Keratinocyte (primary cell): ENCODE results near the gene KIF3C. TPM values are rescaled to one million over a fixed set of nuclear protein-coding genes. Genes with fewer than 3 reads are reported as not detected.

Source experiments
- DNase-seq: peaks from one replicate; pipeline ENCODE4 v3.0.0-alpha.2; 2011; ENCODE audit warnings: low read depth, missing footprints, low spot score
- FAIRE-seq: peaks from 2 replicates; lab custom pipeline; 2011; peaks lifted over from hg19 to GRCh38; lab: Jason Lieb, UNC
- H2AFZ ChIP-seq: 2 replicates; pipeline ENCODE4 v1.6.0; 2012; ENCODE audit warnings: low read length, control low read depth, inconsistent platforms; ENCODE audit not compliant: control insufficient read depth
- H3K27ac ChIP-seq: 2 replicates; pipeline ENCODE4 v1.5.1; 2011; ENCODE audit warnings: low read length; ENCODE audit not compliant: control insufficient read depth, insufficient read depth
- H3K27me3 ChIP-seq: 3 replicates; pipeline ENCODE4 v1.6.0; 2011; ENCODE audit warnings: low read length; ENCODE audit not compliant: control insufficient read depth, insufficient read depth; ENCODE audit errors: extremely low read depth
- H3K36me3 ChIP-seq, 2 experiments: 2 replicates in 1 of 2; 3 replicates in 1 of 2; pipeline ENCODE4 v1.5.1; 2011; ENCODE audit warnings: low read length in 2 of 2, mild to moderate bottlenecking in 1 of 2; ENCODE audit not compliant: control insufficient read depth in 2 of 2, insufficient read depth in 2 of 2; ENCODE audit errors: extremely low read depth in 1 of 2
- H3K4me1 ChIP-seq: 3 replicates; pipeline ENCODE4 v1.5.1; 2011; ENCODE audit warnings: low read length; ENCODE audit not compliant: control insufficient read depth, insufficient read depth; ENCODE audit errors: extremely low read depth
- H3K4me2 ChIP-seq: 3 replicates; pipeline ENCODE4 v1.6.0; 2011; ENCODE audit warnings: low read depth, low read length; ENCODE audit not compliant: control insufficient read depth, insufficient read depth; ENCODE audit errors: extremely low read depth
- H3K4me3 ChIP-seq, 3 experiments: fragments of 200-600 bp in 1 of 3; sonication (generic) in 1 of 3; 2 replicates in 2 of 3; 3 replicates in 1 of 3; pipeline ENCODE4 v1.5.1; 2011 to 2016; ENCODE audit warnings: low read length in 3 of 3, mild to moderate bottlenecking in 3 of 3, control low read depth in 2 of 3, inconsistent platforms in 1 of 3, low read depth in 1 of 3, mixed read lengths in 1 of 3, mixed run types in 1 of 3, moderate library complexity in 1 of 3; ENCODE audit not compliant: control insufficient read depth in 2 of 3, insufficient read depth in 2 of 3; ENCODE audit errors: extremely low read depth in 1 of 3
- H3K79me2 ChIP-seq: 2 replicates; pipeline ENCODE4 v1.6.0; 2012; ENCODE audit warnings: low read length; ENCODE audit not compliant: control insufficient read depth, insufficient read depth
- H3K9ac ChIP-seq: 3 replicates; pipeline ENCODE4 v1.6.0; 2011; ENCODE audit warnings: low read length; ENCODE audit not compliant: control insufficient read depth, insufficient read depth; ENCODE audit errors: extremely low read depth
- H3K9me1 ChIP-seq: 3 replicates; pipeline ENCODE4 v1.6.0; 2011; ENCODE audit warnings: low read length; ENCODE audit not compliant: control insufficient read depth, insufficient read depth; ENCODE audit errors: extremely low read depth
- H3K9me3 ChIP-seq: 2 replicates; pipeline ENCODE4 v1.5.1; 2012; ENCODE audit warnings: low read depth, low read length; ENCODE audit not compliant: control insufficient read depth
- H4K20me1 ChIP-seq: 3 replicates; pipeline ENCODE4 v1.6.0; 2011; ENCODE audit warnings: low read length; ENCODE audit not compliant: control insufficient read depth, insufficient read depth; ENCODE audit errors: extremely low read depth
- EZH2 ChIP-seq: IDR thresholded peaks from one replicate; pipeline ENCODE4 v1.6.1; 2012; ENCODE audit warnings: inconsistent platforms, mild to moderate bottlenecking, low read length, moderate library complexity
- dilution Hi-C: fragments of 300-500 bp; cut with MboI; formaldehyde crosslinking; loops from one replicate; pipeline ENCODE4 v1.7.0; 2020; ENCODE audit warnings: low sequenced_read_pairs; ENCODE audit not compliant: extremely low pct_ligation_motif_present
- polyA plus RNA-seq, 5 experiments: library from polyadenylated mRNA; depleted of rRNA in 3 of 5; stranded (reverse) in 3 of 5; stranded (forward) in 1 of 5; unstranded in 1 of 5; fragments of >200 nt; gene quantifications; 1 replicate in 1 of 5; 2 replicates in 3 of 5; 3 replicates in 1 of 5; pipeline versions ENCODE4 v1.2.1 to v1.2.3, GENCODE V29; 2011 to 2012; ENCODE audit warnings: missing spikeins in 2 of 5, low read depth in 1 of 5, low replicate concordance in 1 of 5
- TF ChIP-seq, protein P1 (sequence below), 3 experiments: IDR thresholded peaks in 1 of 3; conservative IDR thresholded peaks in 1 of 3; optimal IDR thresholded peaks in 1 of 3; 2 replicates in 2 of 3; 3 replicates in 1 of 3; pipeline versions ENCODE3 to v1.5.1; 2011; ENCODE audit warnings: low read length in 3 of 3, mild to moderate bottlenecking in 3 of 3, moderate library complexity in 2 of 3, control low read depth in 1 of 3, inconsistent platforms in 1 of 3; ENCODE audit not compliant: insufficient read depth in 2 of 3; ENCODE audit errors: extremely low read depth in 1 of 3

KIF3C gene
- polyA plus RNA-seq, 1 donor (not counting 4 experiments of a cell fraction or from before 2014, with no cell fraction given), result 6.5 TPM

DNA sequence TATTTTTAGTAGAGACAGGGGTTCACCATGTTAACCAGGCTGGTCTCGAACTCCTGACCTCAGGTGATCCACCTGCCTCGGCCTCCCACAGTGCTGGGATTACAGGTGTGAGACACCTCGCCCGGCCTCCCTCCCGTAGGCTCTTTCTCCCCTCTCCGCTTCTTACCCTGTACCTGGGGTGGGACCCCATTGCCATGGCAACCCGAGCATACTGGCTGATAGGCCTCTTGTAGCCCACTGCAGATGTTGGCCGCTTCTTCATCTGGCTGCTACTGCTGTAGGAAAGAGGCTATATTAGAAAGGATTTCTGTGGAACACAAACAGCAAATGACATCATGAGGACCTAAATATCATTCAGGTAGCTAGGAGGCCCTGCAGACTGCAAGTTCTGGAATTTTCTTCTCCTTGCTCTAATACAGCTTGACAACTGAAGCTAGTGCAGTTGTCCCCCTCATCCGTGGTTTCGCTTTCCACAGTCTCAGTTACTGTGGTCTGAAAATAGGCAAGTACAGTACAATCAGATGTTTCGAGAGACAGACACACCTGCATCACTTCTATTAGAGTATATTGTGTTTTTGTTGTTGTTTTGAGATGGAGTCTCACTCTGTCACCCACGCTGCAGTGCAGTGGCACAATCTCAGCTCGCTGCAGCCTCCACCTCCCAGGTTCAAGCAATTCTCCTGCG, 52.4 kb downstream of the KIF3C start:
- Histone ChIP-seq H2AFZ (no peak overlapping the region), H3K4me1 (no peaks in the 10 kb centered on the region), H3K36me3 (peaks cover 0 to 16% of the 10 kb centered on the region in 2 experiments), H3K4me3 (no peak overlapping the region), H3K27me3 (no peaks in the 10 kb centered on the region), H3K9ac (no peak overlapping the region), H4K20me1 (no peaks in the 10 kb centered on the region), H3K9me3 (no peaks in the 10 kb centered on the region), H3K79me2 (no peaks in the 10 kb centered on the region), H3K4me2 (no peak overlapping the region), H3K27ac (no peak overlapping the region), H3K9me1 (no peaks in the 10 kb centered on the region)
- DNase-seq (no peak), FAIRE-seq (no peak)
- dilution Hi-C loops, result no loop called here
- TF ChIP-seq EZH2, result no peak
- TF ChIP-seq, protein P1, sequence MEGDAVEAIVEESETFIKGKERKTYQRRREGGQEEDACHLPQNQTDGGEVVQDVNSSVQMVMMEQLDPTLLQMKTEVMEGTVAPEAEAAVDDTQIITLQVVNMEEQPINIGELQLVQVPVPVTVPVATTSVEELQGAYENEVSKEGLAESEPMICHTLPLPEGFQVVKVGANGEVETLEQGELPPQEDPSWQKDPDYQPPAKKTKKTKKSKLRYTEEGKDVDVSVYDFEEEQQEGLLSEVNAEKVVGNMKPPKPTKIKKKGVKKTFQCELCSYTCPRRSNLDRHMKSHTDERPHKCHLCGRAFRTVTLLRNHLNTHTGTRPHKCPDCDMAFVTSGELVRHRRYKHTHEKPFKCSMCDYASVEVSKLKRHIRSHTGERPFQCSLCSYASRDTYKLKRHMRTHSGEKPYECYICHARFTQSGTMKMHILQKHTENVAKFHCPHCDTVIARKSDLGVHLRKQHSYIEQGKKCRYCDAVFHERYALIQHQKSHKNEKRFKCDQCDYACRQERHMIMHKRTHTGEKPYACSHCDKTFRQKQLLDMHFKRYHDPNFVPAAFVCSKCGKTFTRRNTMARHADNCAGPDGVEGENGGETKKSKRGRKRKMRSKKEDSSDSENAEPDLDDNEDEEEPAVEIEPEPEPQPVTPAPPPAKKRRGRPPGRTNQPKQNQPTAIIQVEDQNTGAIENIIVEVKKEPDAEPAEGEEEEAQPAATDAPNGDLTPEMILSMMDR (optimal IDR thresholded peaks at IDR 0.05 in 1 of 3, IDR thresholded peaks at IDR 0.05 in 1 of 3, conservative IDR thresholded peaks at IDR 0.05 in 1 of 3; ENCODE audit: extremely low read depth in 1 of 3, insufficient read depth in 2 of 3, low read length in 3 of 3), result no peak

DNA sequence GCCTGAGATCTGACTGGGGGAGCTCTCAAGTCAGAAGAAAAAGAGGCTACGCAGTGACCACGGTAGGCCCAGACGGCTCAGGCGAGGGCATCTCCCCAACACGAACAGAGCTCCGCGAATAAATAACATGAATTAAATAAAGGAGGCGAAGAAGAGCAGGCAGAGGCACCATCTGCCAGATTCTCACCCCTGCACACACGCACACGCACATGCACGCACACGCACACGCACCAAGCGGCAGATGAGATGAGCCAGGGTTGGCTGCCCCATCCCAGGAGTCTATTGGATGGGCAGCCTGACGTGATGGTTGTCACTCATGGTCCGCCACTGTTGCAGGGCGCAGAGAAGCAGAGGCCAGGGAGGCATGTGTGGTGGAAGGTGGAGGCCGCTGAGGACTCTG, 53.6 kb downstream of the KIF3C start:
- Histone ChIP-seq H3K9me3 (no peaks in the 10 kb centered on the region), H3K27me3 (no peaks in the 10 kb centered on the region), H4K20me1 (no peaks in the 10 kb centered on the region), H3K4me2 (no peak overlapping the region), H3K36me3 (peaks cover 0 to 16% of the 10 kb centered on the region in 2 experiments), H2AFZ (no peak overlapping the region), H3K27ac (no peak overlapping the region), H3K4me1 (no peaks in the 10 kb centered on the region), H3K79me2 (no peaks in the 10 kb centered on the region), H3K9me1 (no peaks in the 10 kb centered on the region), H3K9ac (no peak overlapping the region), H3K4me3 (no peak overlapping the region)
- FAIRE-seq (no peak), DNase-seq (no peak)
- dilution Hi-C loops, result no loop called here
- TF ChIP-seq, protein P1 (optimal IDR thresholded peaks at IDR 0.05 in 1 of 3, IDR thresholded peaks at IDR 0.05 in 1 of 3, conservative IDR thresholded peaks at IDR 0.05 in 1 of 3; ENCODE audit: extremely low read depth in 1 of 3, insufficient read depth in 2 of 3, low read length in 3 of 3), result no peak
- no peak for TF ChIP-seq EZH2
